ENCODE data around the gene RASA3. TPM values are rescaled to one million over a fixed set of nuclear protein-coding genes. Genes with fewer than 3 reads are reported as not detected.
A peak's percentile ranks its signal among the peaks of the same experiment; 100 is the strongest.

RASA3 gene
- total RNA-seq, 1 donor from 2014 or later = 44.8 TPM

DNA sequence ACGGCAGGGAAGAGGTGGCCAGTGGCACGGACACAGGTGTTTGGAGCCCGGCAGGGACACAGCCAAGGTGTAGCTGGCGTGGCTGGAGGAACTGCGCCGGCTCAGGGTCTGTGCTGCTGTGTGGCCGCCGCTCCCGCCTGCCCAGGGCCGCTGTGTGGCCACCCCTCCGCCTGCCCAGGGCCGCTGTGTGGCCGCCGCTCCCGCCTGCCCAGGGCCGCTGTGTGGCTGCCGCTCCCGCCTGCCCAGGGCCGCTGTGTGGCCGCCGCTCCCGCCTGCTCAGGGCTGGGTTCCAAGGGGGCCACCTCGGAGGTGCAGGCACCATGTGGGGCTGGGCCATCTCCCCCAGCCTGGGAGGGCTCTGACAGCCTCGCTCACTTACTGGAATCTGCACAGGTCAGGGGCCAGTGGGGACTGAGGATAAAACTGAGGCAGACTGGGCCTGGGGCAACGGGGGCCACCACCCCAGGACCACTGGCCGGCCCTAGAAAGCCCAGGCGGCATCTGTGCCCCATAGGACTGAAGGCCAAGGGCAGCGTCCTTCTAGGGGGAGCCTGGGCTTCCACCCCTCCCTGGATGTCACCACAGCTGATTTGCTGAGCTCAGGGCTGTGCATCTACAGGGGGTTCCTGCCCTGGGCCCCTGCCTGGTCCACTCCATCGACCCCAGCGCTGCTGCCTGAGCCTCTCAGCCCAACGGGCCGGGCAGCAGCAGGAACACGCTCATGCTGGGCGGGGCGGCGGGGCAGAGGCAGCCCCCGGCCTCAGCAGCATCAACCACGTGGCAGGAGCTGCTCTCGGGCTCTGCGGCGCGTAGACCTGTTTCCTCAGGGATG, 180.1 kb downstream of the RASA3 start:
- no peaks in the 10 kb centered on the region for H3K9me3 Mint-ChIP-seq (ENCODE audit: unreplicated experiment)

DNA sequence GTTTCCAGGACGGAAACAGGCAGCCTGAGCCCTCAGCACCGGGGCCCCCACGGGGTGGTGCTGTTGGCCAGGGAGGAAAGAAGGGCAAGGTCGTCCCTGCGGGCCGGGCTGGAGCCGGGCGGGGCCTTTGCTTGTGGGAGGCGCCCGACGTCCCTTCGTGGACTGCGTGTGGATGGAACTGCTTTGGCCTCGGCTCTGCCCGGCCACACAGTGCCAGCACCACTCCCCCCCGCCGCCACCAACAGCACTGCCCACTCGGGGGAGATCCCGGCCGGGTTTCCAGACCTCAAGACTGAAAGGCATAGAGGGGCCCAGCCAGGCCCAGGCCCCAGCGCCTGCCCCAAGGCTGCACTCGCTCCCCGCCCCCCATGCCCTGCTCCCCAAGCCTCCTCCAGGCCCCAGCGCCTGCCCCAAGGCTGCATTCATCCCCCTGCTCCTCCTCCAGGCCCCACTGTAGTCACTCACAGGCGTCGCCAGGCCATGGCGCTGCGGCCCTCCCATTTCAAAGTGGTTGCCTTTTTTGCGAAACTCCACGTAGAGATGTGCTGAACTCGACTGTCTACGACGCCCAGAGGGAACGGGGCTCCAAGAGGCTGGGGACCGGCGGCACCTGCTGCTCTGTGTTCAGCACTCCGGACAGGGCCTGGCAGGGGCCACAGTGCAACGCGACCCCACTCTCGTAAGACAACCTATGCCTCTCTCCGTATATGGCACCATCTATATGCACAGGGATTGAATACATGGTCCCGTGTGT, 181.0 kb downstream of the RASA3 start:
- H3K4me1 Mint-ChIP-seq (ENCODE audit: unreplicated experiment) = no peaks in the 10 kb centered on the region
- peaks cover 16% of the 10 kb centered on the region for H3K36me3 Mint-ChIP-seq (ENCODE audit: unreplicated experiment)
- no peak overlapping the region for H3K27ac Mint-ChIP-seq (ENCODE audit: unreplicated experiment)
- no peak overlapping the region for H3K4me3 Mint-ChIP-seq (ENCODE audit: unreplicated experiment)
- no peaks in the 10 kb centered on the region for H3K9me3 Mint-ChIP-seq (ENCODE audit: unreplicated experiment)
- DNase-seq (ENCODE audit: extremely low spot score, unreplicated experiment) = no peak
- TF ChIP-seq, protein P1, sequence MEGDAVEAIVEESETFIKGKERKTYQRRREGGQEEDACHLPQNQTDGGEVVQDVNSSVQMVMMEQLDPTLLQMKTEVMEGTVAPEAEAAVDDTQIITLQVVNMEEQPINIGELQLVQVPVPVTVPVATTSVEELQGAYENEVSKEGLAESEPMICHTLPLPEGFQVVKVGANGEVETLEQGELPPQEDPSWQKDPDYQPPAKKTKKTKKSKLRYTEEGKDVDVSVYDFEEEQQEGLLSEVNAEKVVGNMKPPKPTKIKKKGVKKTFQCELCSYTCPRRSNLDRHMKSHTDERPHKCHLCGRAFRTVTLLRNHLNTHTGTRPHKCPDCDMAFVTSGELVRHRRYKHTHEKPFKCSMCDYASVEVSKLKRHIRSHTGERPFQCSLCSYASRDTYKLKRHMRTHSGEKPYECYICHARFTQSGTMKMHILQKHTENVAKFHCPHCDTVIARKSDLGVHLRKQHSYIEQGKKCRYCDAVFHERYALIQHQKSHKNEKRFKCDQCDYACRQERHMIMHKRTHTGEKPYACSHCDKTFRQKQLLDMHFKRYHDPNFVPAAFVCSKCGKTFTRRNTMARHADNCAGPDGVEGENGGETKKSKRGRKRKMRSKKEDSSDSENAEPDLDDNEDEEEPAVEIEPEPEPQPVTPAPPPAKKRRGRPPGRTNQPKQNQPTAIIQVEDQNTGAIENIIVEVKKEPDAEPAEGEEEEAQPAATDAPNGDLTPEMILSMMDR (IDR thresholded peaks at IDR 0.05) = peak; percentile 48
- H3K27me3 Mint-ChIP-seq (ENCODE audit: unreplicated experiment) = no peaks in the 10 kb centered on the region

More for the DNA sequence above, 180.1 kb downstream of the RASA3 start:
- Mint-ChIP-seq H3K4me3 (ENCODE audit: unreplicated experiment) (no peak overlapping the region), H3K27ac (ENCODE audit: unreplicated experiment) (no peak overlapping the region), H3K4me1 (ENCODE audit: unreplicated experiment) (no peaks in the 10 kb centered on the region), H3K27me3 (ENCODE audit: unreplicated experiment) (no peaks in the 10 kb centered on the region), H3K36me3 (ENCODE audit: unreplicated experiment) (peaks cover 16% of the 10 kb centered on the region)
- TF ChIP-seq, protein P1 (IDR thresholded peaks at IDR 0.05) = no peak
- DNase-seq (ENCODE audit: extremely low spot score, unreplicated experiment) = no peak

DNA sequence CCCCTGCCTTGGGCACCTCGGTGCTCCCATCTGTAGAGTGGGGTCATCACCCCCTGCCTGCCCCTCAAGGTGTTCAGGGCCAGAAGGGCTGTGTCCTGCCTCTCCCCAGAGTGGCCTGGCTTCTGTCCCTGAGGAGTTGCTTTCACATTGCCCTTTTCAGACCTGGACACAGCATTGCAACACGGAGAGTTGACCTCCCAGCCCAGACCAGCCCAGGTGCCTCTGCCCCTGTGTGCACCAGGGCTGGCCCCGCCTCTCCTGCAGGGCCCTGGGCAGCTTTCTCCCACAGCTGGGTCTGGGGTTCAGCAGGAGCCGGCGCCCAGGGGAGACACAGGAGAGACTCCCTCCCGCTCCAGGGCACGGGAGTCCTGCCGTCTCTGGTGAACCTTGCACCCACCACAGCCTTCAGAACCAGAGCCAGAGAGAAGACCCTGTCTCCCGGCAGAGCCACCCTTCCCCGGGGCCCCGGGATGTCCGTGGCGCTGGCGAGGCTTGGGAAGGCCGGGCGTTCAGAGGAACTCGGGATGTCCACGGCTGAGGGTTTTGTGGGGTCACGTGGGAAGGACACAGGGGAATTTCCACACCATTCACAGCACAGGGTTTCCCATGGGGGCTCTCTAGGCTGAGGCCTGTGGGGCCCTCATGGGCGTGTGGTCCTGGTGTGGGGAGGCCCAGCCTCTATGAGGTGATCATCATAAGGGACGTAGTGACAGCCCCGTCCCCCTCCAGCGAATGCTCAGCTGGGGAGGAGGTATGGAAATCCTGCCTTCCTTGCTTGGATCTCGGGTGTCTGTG, 181.8 kb downstream of the RASA3 start:
- TF ChIP-seq, protein P1 (IDR thresholded peaks at IDR 0.05) = no peak
- H3K4me3 Mint-ChIP-seq (ENCODE audit: unreplicated experiment) = no peak overlapping the region
- no peak overlapping the region for H3K27ac Mint-ChIP-seq (ENCODE audit: unreplicated experiment)
- no peaks in the 10 kb centered on the region for H3K4me1 Mint-ChIP-seq (ENCODE audit: unreplicated experiment)
- no peaks in the 10 kb centered on the region for H3K27me3 Mint-ChIP-seq (ENCODE audit: unreplicated experiment)
- H3K36me3 Mint-ChIP-seq (ENCODE audit: unreplicated experiment) = peaks cover 8% of the 10 kb centered on the region
- no peaks in the 10 kb centered on the region for H3K9me3 Mint-ChIP-seq (ENCODE audit: unreplicated experiment)
- DNase-seq (ENCODE audit: extremely low spot score, unreplicated experiment) = no peak

DNA sequence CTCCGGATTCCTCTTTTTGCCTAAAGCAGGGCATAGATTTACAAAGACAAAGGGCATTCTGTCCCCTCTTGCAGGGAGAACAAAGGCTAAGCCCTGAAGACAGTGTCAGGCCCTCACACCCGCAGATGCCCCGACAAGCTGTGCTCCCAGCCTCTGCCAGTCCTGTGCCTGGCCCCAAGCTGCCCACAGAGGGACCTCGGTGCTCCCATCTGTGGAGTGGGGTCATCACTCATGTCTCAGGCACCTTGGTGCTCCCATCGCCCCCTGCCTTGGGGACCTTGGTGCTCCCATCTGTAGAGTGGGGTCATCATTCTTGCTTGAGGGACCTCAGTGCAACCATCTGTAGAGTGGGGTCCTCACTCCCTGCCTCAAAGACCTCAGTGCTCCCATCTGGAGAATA, 182.9 kb downstream of the RASA3 start:
- Mint-ChIP-seq H3K27me3 (ENCODE audit: unreplicated experiment) (no peaks in the 10 kb centered on the region), H3K4me1 (ENCODE audit: unreplicated experiment) (no peaks in the 10 kb centered on the region), H3K9me3 (ENCODE audit: unreplicated experiment) (no peaks in the 10 kb centered on the region), H3K36me3 (ENCODE audit: unreplicated experiment) (peaks cover 2% of the 10 kb centered on the region), H3K4me3 (ENCODE audit: unreplicated experiment) (no peak overlapping the region), H3K27ac (ENCODE audit: unreplicated experiment) (no peak overlapping the region)
- no peak for DNase-seq (ENCODE audit: extremely low spot score, unreplicated experiment)
- TF ChIP-seq, protein P1 (IDR thresholded peaks at IDR 0.05) = no peak
